ENCODE results near the gene SLC6A3. TPM values are rescaled to one million over a fixed set of nuclear protein-coding genes. Genes with fewer than 3 reads are reported as not detected.

SLC6A3 gene
- total RNA-seq, 4 donors from 2014 or later, result not detected

DNA sequence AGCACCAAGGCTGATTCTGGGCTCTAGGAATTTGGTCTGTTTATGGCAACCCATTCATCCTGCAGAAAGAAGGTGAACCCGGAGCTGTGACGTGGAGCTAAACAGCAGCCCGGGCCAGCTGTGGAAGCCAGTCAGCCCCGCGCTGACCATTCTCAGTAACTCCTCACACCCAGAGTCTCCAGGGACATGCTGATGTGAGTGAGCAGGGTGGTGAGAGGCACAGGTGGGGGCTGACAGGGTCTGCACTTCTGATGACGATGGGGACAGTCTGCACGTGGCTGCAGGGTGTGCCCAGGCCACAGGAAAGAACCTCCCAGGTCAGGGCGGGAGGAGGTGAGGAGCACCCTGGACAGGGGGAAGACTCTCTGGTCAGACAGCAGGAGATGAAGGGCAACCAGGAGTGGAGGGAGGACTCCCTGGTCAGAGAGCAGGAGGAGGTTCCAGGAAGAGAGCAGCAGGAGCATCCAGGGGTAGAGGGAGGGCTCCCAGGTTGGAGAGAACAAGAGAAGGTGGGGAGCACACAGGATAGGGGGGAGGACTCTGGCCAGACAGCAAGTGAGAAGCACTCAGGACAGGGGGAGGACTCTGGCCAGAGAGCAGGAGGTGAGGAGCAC is 26.1 kb upstream of the SLC6A3 start:
- no peak overlapping the region for H3K4me3 ChIP-seq
- no peak for TF ChIP-seq POLR2A (IDR thresholded peaks at IDR 0.05)
- TF ChIP-seq EP300 (IDR thresholded peaks at IDR 0.05; ENCODE audit: low read depth), result no peak
- TF ChIP-seq, protein P1, sequence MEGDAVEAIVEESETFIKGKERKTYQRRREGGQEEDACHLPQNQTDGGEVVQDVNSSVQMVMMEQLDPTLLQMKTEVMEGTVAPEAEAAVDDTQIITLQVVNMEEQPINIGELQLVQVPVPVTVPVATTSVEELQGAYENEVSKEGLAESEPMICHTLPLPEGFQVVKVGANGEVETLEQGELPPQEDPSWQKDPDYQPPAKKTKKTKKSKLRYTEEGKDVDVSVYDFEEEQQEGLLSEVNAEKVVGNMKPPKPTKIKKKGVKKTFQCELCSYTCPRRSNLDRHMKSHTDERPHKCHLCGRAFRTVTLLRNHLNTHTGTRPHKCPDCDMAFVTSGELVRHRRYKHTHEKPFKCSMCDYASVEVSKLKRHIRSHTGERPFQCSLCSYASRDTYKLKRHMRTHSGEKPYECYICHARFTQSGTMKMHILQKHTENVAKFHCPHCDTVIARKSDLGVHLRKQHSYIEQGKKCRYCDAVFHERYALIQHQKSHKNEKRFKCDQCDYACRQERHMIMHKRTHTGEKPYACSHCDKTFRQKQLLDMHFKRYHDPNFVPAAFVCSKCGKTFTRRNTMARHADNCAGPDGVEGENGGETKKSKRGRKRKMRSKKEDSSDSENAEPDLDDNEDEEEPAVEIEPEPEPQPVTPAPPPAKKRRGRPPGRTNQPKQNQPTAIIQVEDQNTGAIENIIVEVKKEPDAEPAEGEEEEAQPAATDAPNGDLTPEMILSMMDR (IDR thresholded peaks at IDR 0.05), result no peak
- TF ChIP-seq POLR2AphosphoS5 (IDR thresholded peaks at IDR 0.05), result no peak
- no peak for DNase-seq
- WGBS, 2 donors (ENCODE audit: low coverage in 1 of 2), result 84% methylated on average over 8 of the region's 8 CpGs; no CpG with 5 or more reads in 1 of the 2 donors
- intact Hi-C loops (cut with DNase I; ENCODE audit: low total_unique reads), result no loop called here
- no peak overlapping the region for H3K27ac ChIP-seq
- in situ Hi-C loops (cut with MboI; ENCODE audit: low pct_ligation_motif_present in 1 of 4, low pct_unique_long_range_greater_than_20kb in 1 of 4, low sequenced_read_pairs in 3 of 4), result no loop called here
- no peaks in the 10 kb centered on the region for H3K27me3 ChIP-seq
- H3K9me3 ChIP-seq, result no peaks in the 10 kb centered on the region
- no peaks in the 10 kb centered on the region for H3K36me3 ChIP-seq
- H3K4me1 ChIP-seq, result no peaks in the 10 kb centered on the region

DNA sequence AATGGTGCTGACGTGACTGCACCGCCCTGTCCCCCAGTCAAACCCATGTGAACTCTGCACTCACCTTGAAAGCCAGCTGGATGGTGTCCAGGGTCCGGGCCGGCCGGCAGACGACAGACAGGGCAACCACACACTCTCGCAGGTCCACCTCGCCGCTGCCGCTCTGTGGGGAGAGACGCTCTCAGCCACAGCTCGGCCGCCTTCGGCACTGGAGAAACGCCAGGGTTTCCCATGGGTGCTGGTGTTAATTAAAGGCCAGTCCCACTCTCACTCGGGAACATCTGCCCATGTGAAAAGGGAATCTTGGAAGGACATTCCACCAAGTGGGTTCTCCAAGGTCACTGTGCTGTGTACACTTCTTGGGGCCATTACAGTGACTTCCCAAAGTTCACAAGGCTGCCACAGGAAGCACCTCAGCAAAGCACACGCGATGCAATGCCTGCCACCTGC is 25.5 kb upstream of the SLC6A3 start:
- in situ Hi-C loops (cut with MboI; ENCODE audit: low pct_ligation_motif_present in 1 of 4, low pct_unique_long_range_greater_than_20kb in 1 of 4, low sequenced_read_pairs in 3 of 4) (no loop called here), intact Hi-C loops (cut with DNase I; ENCODE audit: low total_unique reads) (no loop called here)
- no peak overlapping the region for H3K27ac ChIP-seq
- no peak overlapping the region for H3K4me3 ChIP-seq
- TF ChIP-seq POLR2A (IDR thresholded peaks at IDR 0.05) (no peak), EP300 (IDR thresholded peaks at IDR 0.05; ENCODE audit: low read depth) (no peak), POLR2AphosphoS5 (IDR thresholded peaks at IDR 0.05) (no peak)
- TF ChIP-seq, protein P1 (IDR thresholded peaks at IDR 0.05), result no peak
- no peak for DNase-seq
- no peaks in the 10 kb centered on the region for H3K27me3 ChIP-seq
- H3K36me3 ChIP-seq, result no peaks in the 10 kb centered on the region
- no peaks in the 10 kb centered on the region for H3K4me1 ChIP-seq
- WGBS, 2 donors (ENCODE audit: low coverage in 1 of 2), result 78 to 80% methylated on average over 1 to 18 of the region's 18 CpGs
- no peaks in the 10 kb centered on the region for H3K9me3 ChIP-seq

DNA sequence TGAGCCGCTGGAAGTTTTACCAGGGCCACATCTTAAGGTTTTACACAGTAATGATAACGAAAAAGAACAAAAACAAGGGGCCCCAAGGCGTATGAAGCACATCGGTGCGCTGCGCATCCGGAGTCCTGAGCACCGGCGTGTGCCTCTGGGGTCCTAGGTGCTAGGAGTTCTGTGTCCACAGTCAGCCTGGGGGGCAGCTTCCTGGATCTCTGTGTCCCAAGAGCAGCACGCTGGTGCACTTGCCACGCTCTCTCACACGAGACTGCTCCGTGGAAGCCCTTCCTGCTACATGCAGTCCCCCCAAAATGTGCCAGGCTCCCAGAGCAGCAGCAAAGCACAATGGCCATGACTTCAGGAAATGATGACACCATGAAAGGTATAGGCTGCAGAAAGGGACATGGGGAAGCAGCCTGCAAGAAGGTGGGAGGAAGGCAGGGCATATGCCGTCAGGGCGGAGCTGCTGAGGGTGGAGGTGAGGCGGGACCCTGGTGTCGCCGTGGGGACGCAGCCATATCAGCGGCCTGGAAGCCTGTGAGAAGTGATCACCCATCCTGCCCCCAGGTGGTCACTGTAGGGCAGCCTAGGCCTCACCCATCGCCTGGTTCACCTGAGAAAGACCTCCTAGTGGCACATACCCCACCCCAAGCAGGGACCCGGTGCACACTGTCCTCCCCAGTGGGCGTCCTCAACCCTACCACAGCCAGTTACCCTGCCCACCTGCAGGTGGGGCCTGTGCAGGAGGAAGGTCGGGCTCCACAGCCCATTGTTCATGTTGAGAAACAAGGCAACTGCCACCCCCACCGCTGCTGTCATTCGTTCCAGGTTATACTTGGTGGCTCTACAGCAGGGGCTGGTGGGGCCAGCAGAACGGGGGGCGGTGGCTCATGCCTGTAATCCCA is 23.6 kb upstream of the SLC6A3 start:
- no peak for DNase-seq
- WGBS, 2 donors (ENCODE audit: low coverage in 1 of 2), result 74 to 89% methylated on average over 5 to 28 of the region's 28 CpGs
- Histone ChIP-seq H3K4me3 (no peak overlapping the region), H3K36me3 (no peaks in the 10 kb centered on the region), H3K4me1 (no peaks in the 10 kb centered on the region), H3K27me3 (no peaks in the 10 kb centered on the region), H3K9me3 (no peaks in the 10 kb centered on the region), H3K27ac (no peak overlapping the region)
- in situ Hi-C loops (cut with MboI; ENCODE audit: low pct_ligation_motif_present in 1 of 4, low pct_unique_long_range_greater_than_20kb in 1 of 4, low sequenced_read_pairs in 3 of 4) (no loop called here), intact Hi-C loops (cut with DNase I; ENCODE audit: low total_unique reads) (no loop called here)
- TF ChIP-seq, protein P1 (IDR thresholded peaks at IDR 0.05), result no peak
- TF ChIP-seq POLR2AphosphoS5 (IDR thresholded peaks at IDR 0.05), result no peak
- no peak for TF ChIP-seq POLR2A (IDR thresholded peaks at IDR 0.05)
- TF ChIP-seq EP300 (IDR thresholded peaks at IDR 0.05; ENCODE audit: low read depth), result no peak

DNA sequence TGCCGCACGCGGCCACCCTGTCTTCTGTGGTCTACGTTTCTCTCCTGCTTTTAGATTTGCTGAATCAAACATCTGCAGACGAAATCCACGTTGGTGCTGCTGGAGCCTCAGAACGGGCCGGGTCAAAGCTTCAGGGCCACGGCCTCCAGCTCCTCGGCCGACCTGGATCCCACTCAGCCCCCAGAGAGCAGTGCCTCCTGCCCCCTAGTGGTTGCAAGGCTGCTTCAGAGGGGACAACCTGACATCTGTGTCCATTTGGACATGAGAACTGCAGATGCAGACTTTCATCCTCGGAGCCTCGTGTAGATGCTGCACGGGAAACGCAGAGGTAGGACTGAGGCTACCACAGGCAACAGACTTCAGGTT is 23.0 kb upstream of the SLC6A3 start:
- DNase-seq, result no peak
- WGBS, 2 donors (ENCODE audit: low coverage in 1 of 2), result 53% methylated on average over 15 of the region's 15 CpGs; no CpG with 5 or more reads in 1 of the 2 donors
- TF ChIP-seq POLR2AphosphoS5 (IDR thresholded peaks at IDR 0.05), result no peak
- TF ChIP-seq, protein P1 (IDR thresholded peaks at IDR 0.05), result peak; percentile 34 to 54 (median 44)

More for the DNA sequence above, 23.0 kb upstream of the SLC6A3 start:
- H3K27ac ChIP-seq, result no peak overlapping the region
- H3K9me3 ChIP-seq, result no peaks in the 10 kb centered on the region
- no peak overlapping the region for H3K4me3 ChIP-seq
- in situ Hi-C loops (cut with MboI; ENCODE audit: low pct_ligation_motif_present in 1 of 4, low pct_unique_long_range_greater_than_20kb in 1 of 4, low sequenced_read_pairs in 3 of 4) (no loop called here), intact Hi-C loops (cut with DNase I; ENCODE audit: low total_unique reads) (no loop called here)
- H3K36me3 ChIP-seq, result peaks cover 0 to 4% (median 0%) of the 10 kb centered on the region in 4 donors
- H3K4me1 ChIP-seq, result no peaks in the 10 kb centered on the region
- no peaks in the 10 kb centered on the region for H3K27me3 ChIP-seq
